Right lobe of liver (tissue), 6 donors: ENCODE data around the gene ICAM4. TPM values are rescaled to one million over a fixed set of nuclear protein-coding genes. Genes with fewer than 3 reads are reported as not detected.

Experiments
- ATAC-seq, 4 donors: fragments of 200-7000 bp; cut with Tn5 transposase; one replicate each; pipeline ENCODE4 v1.9.1; 2020; ENCODE audit warnings: mild to moderate bottlenecking in 4 of 4, moderate library complexity in 4 of 4
- DNase-seq, 3 donors: peaks; one replicate each; pipeline ENCODE4 v3.0.0-alpha.2; 2020
- H3K27ac ChIP-seq, 3 donors: fragments of 200-600 bp; one replicate each; pipeline ENCODE4 v1.8.0; 2022
- H3K27me3 ChIP-seq, 2 donors: fragments of 200-600 bp; one replicate each; pipeline ENCODE4 v1.8.0; 2022
- H3K36me3 ChIP-seq, 4 donors: fragments of 200-600 bp; sonication (generic) in 1 of 4; one replicate each; pipeline versions ENCODE4 v1.5.1 to v1.8.0; 2017 to 2022; ENCODE audit warnings: control low read depth in 1 of 4
- H3K4me1 ChIP-seq, 4 donors: fragments of 200-600 bp; sonication (generic) in 1 of 4; one replicate each; pipeline versions ENCODE4 v1.5.1 to v1.8.0; 2017 to 2022; ENCODE audit warnings: control low read depth in 1 of 4
- H3K4me3 ChIP-seq, 3 donors: fragments of 200-600 bp; one replicate each; pipeline ENCODE4 v1.8.0; 2022
- H3K9me3 ChIP-seq, 4 donors: fragments of 200-600 bp; sonication (generic) in 1 of 4; one replicate each; pipeline versions ENCODE4 v1.5.1 to v1.8.0; 2017 to 2022; ENCODE audit warnings: control low read depth in 1 of 4
- CTCF ChIP-seq, 4 donors: fragments of 200-600 bp in 3 of 4; fragments of 450-650 bp in 1 of 4; IDR thresholded peaks; one replicate each; pipeline versions ENCODE4 v1.5.1 to v1.8.0; 2016 to 2022; ENCODE audit warnings: antibody characterized with exemption in 4 of 4, mild to moderate bottlenecking in 2 of 4
- POLR2A ChIP-seq: fragments of 450-650 bp; IDR thresholded peaks from one replicate; pipeline ENCODE4 v1.6.1; 2017; ENCODE audit warnings: antibody characterized with exemption, mild to moderate bottlenecking
- WGBS: methylation state at CpG from one replicate; pipeline ENCODE4 v1.1.6; 2018; ENCODE audit warnings: low coverage, low lambda C conversion rate; ENCODE audit not compliant: insufficient coverage; ENCODE audit errors: missing lambda C conversion rate; 5-methylcytosine and 5-hydroxymethylcytosine counted together
- intact Hi-C, 2 donors: fragments of 100-400 bp; cut with DNase I; formaldehyde crosslinking; loops; one replicate each; pipeline versions ENCODE4 v1.11.2 to v1.14.1; 2022
- total RNA-seq, 6 experiments: library from RNA; depleted of rRNA in 2 of 6; stranded (reverse); fragments of >200 nt in 2 of 6; fragmentation: NEBNext Ultra II Directional in 3 of 6; extraction: Animal tissue kit (Norgen Biotek cat#: 25700) in 3 of 6; gene quantifications; one replicate each; pipeline versions ENCODE4 v1.1.0 to v1.2.4, GENCODE V29; 2016 to 2023
- donor health status: DM: no; HTN: yes; CAD: no.
- donor health status: DM: no; HTN: no; CAD: no.
- donor health status: DM: no; HTN: no; CAD: no.
- donor health status: DM: no; HTN: yes; CAD: no.
- donor health status: DM: no; HTN: yes; CAD: no.

The ICAM4 gene
- total RNA-seq, 6 experiments from 2014 or later = 0.62 to 1.6 (median 0.80) TPM; not detected in 3

- peaks cover 6 to 24% (median 15%) of the 10 kb centered on the region in 4 donors for H3K36me3 ChIP-seq
- DNase-seq (peak in 1 of 3 donors; percentile 52), ATAC-seq (no peak)
- H3K9me3 ChIP-seq = no peaks in the 10 kb centered on the region
- no peak overlapping the region for H3K27ac ChIP-seq
- H3K4me3 ChIP-seq = no peak overlapping the region
- TF ChIP-seq POLR2A (no peak), CTCF (IDR thresholded peaks at IDR 0.05) (no peak)
- WGBS = 4% methylated on average over 14 of the region's 23 CpGs
- peaks cover 0 to 59% (median 6%) of the 10 kb centered on the region in 4 donors for H3K4me1 ChIP-seq
- peaks cover 10 to 23% of the 10 kb centered on the region in 2 donors for H3K27me3 ChIP-seq
- intact Hi-C loops = no loop called here
These were observed 2.0 kb downstream of the ICAM4 start for GRCh38 chr19:10288662-10289166.

- H3K4me3 ChIP-seq = no peak overlapping the region
- H3K36me3 ChIP-seq = peaks cover 6 to 18% (median 11%) of the 10 kb centered on the region in 4 donors
- peaks cover 10 to 23% of the 10 kb centered on the region in 2 donors for H3K27me3 ChIP-seq
- no peak for DNase-seq
- under 1% methylated on average over 26 of the region's 50 CpGs for WGBS
- peaks cover 0 to 59% (median 6%) of the 10 kb centered on the region in 4 donors for H3K4me1 ChIP-seq
- H3K27ac ChIP-seq = no peak overlapping the region
- intact Hi-C loops = no loop called here
- ATAC-seq = no peak
- TF ChIP-seq CTCF (IDR thresholded peaks at IDR 0.05) = no peak
- no peak for TF ChIP-seq POLR2A
- no peaks in the 10 kb centered on the region for H3K9me3 ChIP-seq
These were observed 2.5 kb downstream of the ICAM4 start for GRCh38 chr19:10289167-10289835.

GRCh38 chr19:10289836-10290356, 3.1 kb downstream of the ICAM4 start, which contains the start of gene ICAM5:
Gene ICAM5 (plus strand): TSS chr19:10289952. CDS start chr19:10290044, 92 bp downstream.
- H3K27me3 ChIP-seq = peaks cover 12 to 29% of the 10 kb centered on the region in 2 donors
- no peak within 1 kb of the TSS for H3K27ac ChIP-seq
- ATAC-seq (no peak), DNase-seq (no peak)
- WGBS = 1% methylated on average over 9 of the region's 45 CpGs
- H3K36me3 ChIP-seq = peaks cover 0 to 12% (median 8%) of the 10 kb centered on the region in 4 donors
- H3K4me1 ChIP-seq = peaks cover 0 to 59% (median 6%) of the 10 kb centered on the region in 4 donors
- intact Hi-C loops = no loop called here
- no peaks in the 10 kb centered on the region for H3K9me3 ChIP-seq
- no peak for TF ChIP-seq POLR2A
- TF ChIP-seq CTCF (IDR thresholded peaks at IDR 0.05) = no peak
- peak within 1 kb of the TSS in 1 of 3 donors; percentile 11 for H3K4me3 ChIP-seq

- Histone ChIP-seq H3K4me3 (peak overlapping the region in 1 of 3 donors; percentile 11), H3K36me3 (peaks cover 0 to 7% (median 6%) of the 10 kb centered on the region in 4 donors), H3K9me3 (no peaks in the 10 kb centered on the region), H3K4me1 (peaks cover 0 to 60% (median 6%) of the 10 kb centered on the region in 4 donors), H3K27ac (no peak overlapping the region), H3K27me3 (peaks cover 15 to 34% of the 10 kb centered on the region in 2 donors)
- WGBS = 1% methylated on average over 20 of the region's 30 CpGs
- no peak for TF ChIP-seq CTCF (IDR thresholded peaks at IDR 0.05)
- no peak for TF ChIP-seq POLR2A
- no peak for ATAC-seq
- intact Hi-C loops = no loop called here
- DNase-seq = no peak
These were observed 3.7 kb downstream of the ICAM4 start for GRCh38 chr19:10290357-10290875.
